ENCODE measurements around the gene FAXC.

DNA sequence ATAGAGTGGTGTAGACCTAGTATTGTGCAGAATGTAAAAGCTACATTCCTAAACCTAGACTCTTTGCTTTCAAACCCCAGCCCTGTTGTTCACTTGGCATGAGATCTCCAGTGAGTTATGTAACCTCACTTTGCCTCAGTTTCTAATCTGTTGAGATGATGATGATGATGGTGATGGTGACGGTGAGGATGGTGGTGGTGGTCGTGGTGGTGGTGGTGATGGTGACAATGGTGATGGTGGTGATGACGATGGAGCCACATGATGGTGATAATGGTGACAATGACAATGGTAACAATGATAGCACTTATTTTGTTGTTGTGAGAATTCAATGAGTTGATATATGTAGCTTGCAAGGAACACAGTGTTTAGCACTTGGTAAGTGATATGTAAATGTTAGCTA is 80.3 kb downstream of the FAXC start:
- TF ChIP-seq, protein P1, sequence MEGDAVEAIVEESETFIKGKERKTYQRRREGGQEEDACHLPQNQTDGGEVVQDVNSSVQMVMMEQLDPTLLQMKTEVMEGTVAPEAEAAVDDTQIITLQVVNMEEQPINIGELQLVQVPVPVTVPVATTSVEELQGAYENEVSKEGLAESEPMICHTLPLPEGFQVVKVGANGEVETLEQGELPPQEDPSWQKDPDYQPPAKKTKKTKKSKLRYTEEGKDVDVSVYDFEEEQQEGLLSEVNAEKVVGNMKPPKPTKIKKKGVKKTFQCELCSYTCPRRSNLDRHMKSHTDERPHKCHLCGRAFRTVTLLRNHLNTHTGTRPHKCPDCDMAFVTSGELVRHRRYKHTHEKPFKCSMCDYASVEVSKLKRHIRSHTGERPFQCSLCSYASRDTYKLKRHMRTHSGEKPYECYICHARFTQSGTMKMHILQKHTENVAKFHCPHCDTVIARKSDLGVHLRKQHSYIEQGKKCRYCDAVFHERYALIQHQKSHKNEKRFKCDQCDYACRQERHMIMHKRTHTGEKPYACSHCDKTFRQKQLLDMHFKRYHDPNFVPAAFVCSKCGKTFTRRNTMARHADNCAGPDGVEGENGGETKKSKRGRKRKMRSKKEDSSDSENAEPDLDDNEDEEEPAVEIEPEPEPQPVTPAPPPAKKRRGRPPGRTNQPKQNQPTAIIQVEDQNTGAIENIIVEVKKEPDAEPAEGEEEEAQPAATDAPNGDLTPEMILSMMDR (IDR thresholded peaks at IDR 0.05 in 8 of 11, conservative IDR thresholded peaks at IDR 0.05 in 3 of 11) = no peak
- no peak for TF ChIP-seq POLR2AphosphoS5 (IDR thresholded peaks at IDR 0.05)
